ENCODE results near the gene PDCD1.
"Not testable (repeated sequence)": the region's sequence is repeated elsewhere in the genome, so short reads cannot be mapped to it uniquely, and the experiment has no call there.

The PDCD1 gene

GRCh38 chr2:241858206-241859016, at the start of gene PDCD1:
TSS of gene PDCD1 (minus strand) at chr2:241858894. CDS start at chr2:241858838, 56 bp downstream.
- peak; percentile 90 for DNase-seq

GRCh38 chr2:241907831-241908230, 49.1 kb upstream of the PDCD1 start:
- not testable (repeated sequence) for DNase-seq

- DNase-seq = no peak
These were observed 48.3 kb upstream of the PDCD1 start for GRCh38 chr2:241906826-241907570.

GRCh38 chr2:241906378-241906770, 47.7 kb upstream of the PDCD1 start:
- DNase-seq = not testable (repeated sequence)

- DNase-seq = no peak
These were observed 47.2 kb upstream of the PDCD1 start for GRCh38 chr2:241905716-241906377.

GRCh38 chr2:241904791-241905710, 46.4 kb upstream of the PDCD1 start:
- no peak for DNase-seq

GRCh38 chr2:241904011-241904718, 45.5 kb upstream of the PDCD1 start:
- no peak for DNase-seq

GRCh38 chr2:241903121-241904010, 44.7 kb upstream of the PDCD1 start:
- no peak for DNase-seq

GRCh38 chr2:241902357-241902991, 43.8 kb upstream of the PDCD1 start:
- no peak for DNase-seq

GRCh38 chr2:241901500-241902351, 43.0 kb upstream of the PDCD1 start:
- no peak for DNase-seq

- no peak for DNase-seq
These were observed 42.3 kb upstream of the PDCD1 start for GRCh38 chr2:241901018-241901380.

GRCh38 chr2:241900251-241901017, 41.7 kb upstream of the PDCD1 start:
- DNase-seq = no peak

GRCh38 chr2:241898463-241899270, 40.0 kb upstream of the PDCD1 start:
- DNase-seq = no peak

GRCh38 chr2:241897231-241897916, 38.7 kb upstream of the PDCD1 start:
- no peak for DNase-seq

- DNase-seq = no peak
These were observed 38.1 kb upstream of the PDCD1 start for GRCh38 chr2:241896746-241897201.

- peak; percentile 50 for DNase-seq
These were observed 37.3 kb upstream of the PDCD1 start for GRCh38 chr2:241895712-241896641.
